ENCODE results near the gene HBD.

HBD gene

GRCh38 chr11:5230266-5230665 lies 4.0 kb downstream of the HBD start:
- H3K9ac ChIP-seq (ENCODE audit: low read length): no peak overlapping the region
- no peak overlapping the region for H3K4me3 ChIP-seq (ENCODE audit: low read length)
- no peaks in the 10 kb centered on the region for H3K27me3 ChIP-seq (ENCODE audit: control insufficient read depth, insufficient read depth, low read length)
- no peaks in the 10 kb centered on the region for H3K9me3 ChIP-seq (ENCODE audit: control insufficient read depth, low read depth, low read length)
- H3K27ac ChIP-seq (ENCODE audit: low read length): no peak overlapping the region
- no peaks in the 10 kb centered on the region for H3K4me1 ChIP-seq (ENCODE audit: control insufficient read depth, low read depth, low read length)
- H3K36me3 ChIP-seq (ENCODE audit: control insufficient read depth, low read depth, low read length): no peaks in the 10 kb centered on the region

GRCh38 chr11:5229796-5230195 lies 4.5 kb downstream of the HBD start:
- H3K9ac ChIP-seq (ENCODE audit: low read length): no peak overlapping the region
- H3K9me3 ChIP-seq (ENCODE audit: control insufficient read depth, low read depth, low read length): no peaks in the 10 kb centered on the region
- H3K36me3 ChIP-seq (ENCODE audit: control insufficient read depth, low read depth, low read length): no peaks in the 10 kb centered on the region
- H3K4me3 ChIP-seq (ENCODE audit: low read length): no peak overlapping the region
- no peaks in the 10 kb centered on the region for H3K27me3 ChIP-seq (ENCODE audit: control insufficient read depth, insufficient read depth, low read length)
- H3K27ac ChIP-seq (ENCODE audit: low read length): no peak overlapping the region
- no peaks in the 10 kb centered on the region for H3K4me1 ChIP-seq (ENCODE audit: control insufficient read depth, low read depth, low read length)

- Histone ChIP-seq H3K9me3 (ENCODE audit: control insufficient read depth, low read depth, low read length) (no peaks in the 10 kb centered on the region), H3K27ac (ENCODE audit: low read length) (no peak overlapping the region), H3K27me3 (ENCODE audit: control insufficient read depth, insufficient read depth, low read length) (no peaks in the 10 kb centered on the region), H3K4me1 (ENCODE audit: control insufficient read depth, low read depth, low read length) (no peaks in the 10 kb centered on the region), H3K4me3 (ENCODE audit: low read length) (no peak overlapping the region), H3K9ac (ENCODE audit: low read length) (no peak overlapping the region), H3K36me3 (ENCODE audit: control insufficient read depth, low read depth, low read length) (no peaks in the 10 kb centered on the region)
Measured at GRCh38 chr11:5229356-5229755, 4.9 kb downstream of the HBD start.

GRCh38 chr11:5228124-5228523 lies 6.2 kb downstream of the HBD start:
- H3K27me3 ChIP-seq (ENCODE audit: control insufficient read depth, insufficient read depth, low read length): no peaks in the 10 kb centered on the region

GRCh38 chr11:5227681-5228080 lies 6.6 kb downstream of the HBD start:
- no peaks in the 10 kb centered on the region for H3K27me3 ChIP-seq (ENCODE audit: control insufficient read depth, insufficient read depth, low read length)
- no peaks in the 10 kb centered on the region for H3K9me3 ChIP-seq (ENCODE audit: control insufficient read depth, low read depth, low read length)
- H3K9ac ChIP-seq (ENCODE audit: low read length): no peak overlapping the region
- H3K4me3 ChIP-seq (ENCODE audit: low read length): no peak overlapping the region
- H3K4me1 ChIP-seq (ENCODE audit: control insufficient read depth, low read depth, low read length): no peaks in the 10 kb centered on the region
- no peaks in the 10 kb centered on the region for H3K36me3 ChIP-seq (ENCODE audit: control insufficient read depth, low read depth, low read length)
- no peak overlapping the region for H3K27ac ChIP-seq (ENCODE audit: low read length)

More at GRCh38 chr11:5228124-5228523, 6.2 kb downstream of the HBD start:
- Histone ChIP-seq H3K27ac (ENCODE audit: low read length) (no peak overlapping the region), H3K36me3 (ENCODE audit: control insufficient read depth, low read depth, low read length) (no peaks in the 10 kb centered on the region), H3K4me3 (ENCODE audit: low read length) (no peak overlapping the region), H3K9ac (ENCODE audit: low read length) (no peak overlapping the region), H3K9me3 (ENCODE audit: control insufficient read depth, low read depth, low read length) (no peaks in the 10 kb centered on the region), H3K4me1 (ENCODE audit: control insufficient read depth, low read depth, low read length) (no peaks in the 10 kb centered on the region)

- Histone ChIP-seq H3K9me3 (ENCODE audit: control insufficient read depth, low read depth, low read length) (peaks cover 4% of the 10 kb centered on the region), H3K36me3 (ENCODE audit: control insufficient read depth, low read depth, low read length) (no peaks in the 10 kb centered on the region), H3K4me3 (ENCODE audit: low read length) (no peak within 1 kb of the TSS), H3K9ac (ENCODE audit: low read length) (no peak within 1 kb of the TSS), H3K27ac (ENCODE audit: low read length) (no peak within 1 kb of the TSS), H3K27me3 (ENCODE audit: control insufficient read depth, insufficient read depth, low read length) (no peaks in the 10 kb centered on the region), H3K4me1 (ENCODE audit: control insufficient read depth, low read depth, low read length) (no peaks in the 10 kb centered on the region)
Measured at GRCh38 chr11:5226732-5227310, 7.5 kb downstream of the HBD start, which contains the start of gene HBB. TSS of gene HBB (minus strand) at chr11:5227071. CDS start at chr11:5227021, 50 bp downstream.

GRCh38 chr11:5225480-5225871 lies 8.8 kb downstream of the HBD start:
- Histone ChIP-seq H3K27me3 (ENCODE audit: control insufficient read depth, insufficient read depth, low read length) (no peaks in the 10 kb centered on the region), H3K4me1 (ENCODE audit: control insufficient read depth, low read depth, low read length) (no peaks in the 10 kb centered on the region), H3K36me3 (ENCODE audit: control insufficient read depth, low read depth, low read length) (no peaks in the 10 kb centered on the region), H3K27ac (ENCODE audit: low read length) (no peak overlapping the region), H3K4me3 (ENCODE audit: low read length) (no peak overlapping the region), H3K9me3 (ENCODE audit: control insufficient read depth, low read depth, low read length) (peaks cover 4% of the 10 kb centered on the region), H3K9ac (ENCODE audit: low read length) (no peak overlapping the region)

GRCh38 chr11:5224538-5225479 lies 9.5 kb downstream of the HBD start:
- H3K9me3 ChIP-seq (ENCODE audit: control insufficient read depth, low read depth, low read length): peaks cover 4% of the 10 kb centered on the region
- no peaks in the 10 kb centered on the region for H3K36me3 ChIP-seq (ENCODE audit: control insufficient read depth, low read depth, low read length)
- no peak overlapping the region for H3K9ac ChIP-seq (ENCODE audit: low read length)
- H3K27me3 ChIP-seq (ENCODE audit: control insufficient read depth, insufficient read depth, low read length): no peaks in the 10 kb centered on the region
- no peak overlapping the region for H3K27ac ChIP-seq (ENCODE audit: low read length)
- H3K4me1 ChIP-seq (ENCODE audit: control insufficient read depth, low read depth, low read length): no peaks in the 10 kb centered on the region
- H3K4me3 ChIP-seq (ENCODE audit: low read length): no peak overlapping the region

- H3K36me3 ChIP-seq (ENCODE audit: control insufficient read depth, low read depth, low read length): no peaks in the 10 kb centered on the region
- no peaks in the 10 kb centered on the region for H3K4me1 ChIP-seq (ENCODE audit: control insufficient read depth, low read depth, low read length)
- no peak overlapping the region for H3K9ac ChIP-seq (ENCODE audit: low read length)
- H3K9me3 ChIP-seq (ENCODE audit: control insufficient read depth, low read depth, low read length): peaks cover 4% of the 10 kb centered on the region
- no peak overlapping the region for H3K27ac ChIP-seq (ENCODE audit: low read length)
- no peak overlapping the region for H3K4me3 ChIP-seq (ENCODE audit: low read length)
- no peaks in the 10 kb centered on the region for H3K27me3 ChIP-seq (ENCODE audit: control insufficient read depth, insufficient read depth, low read length)
Measured at GRCh38 chr11:5223686-5224085, 10.6 kb downstream of the HBD start.

GRCh38 chr11:5223146-5223545 lies 11.1 kb downstream of the HBD start:
- H3K4me3 ChIP-seq (ENCODE audit: low read length): no peak overlapping the region
- no peaks in the 10 kb centered on the region for H3K4me1 ChIP-seq (ENCODE audit: control insufficient read depth, low read depth, low read length)
- no peak overlapping the region for H3K27ac ChIP-seq (ENCODE audit: low read length)
- peaks cover 4% of the 10 kb centered on the region for H3K9me3 ChIP-seq (ENCODE audit: control insufficient read depth, low read depth, low read length)
- H3K27me3 ChIP-seq (ENCODE audit: control insufficient read depth, insufficient read depth, low read length): no peaks in the 10 kb centered on the region
- no peak overlapping the region for H3K9ac ChIP-seq (ENCODE audit: low read length)
- no peaks in the 10 kb centered on the region for H3K36me3 ChIP-seq (ENCODE audit: control insufficient read depth, low read depth, low read length)

GRCh38 chr11:5210376-5210885 lies 23.9 kb downstream of the HBD start:
- H3K4me3 ChIP-seq (ENCODE audit: low read length): no peak overlapping the region
- no peak overlapping the region for H3K9ac ChIP-seq (ENCODE audit: low read length)

More at GRCh38 chr11:5210376-5210885, 23.9 kb downstream of the HBD start:
- Histone ChIP-seq H3K4me1 (ENCODE audit: control insufficient read depth, low read depth, low read length) (peaks cover 9% of the 10 kb centered on the region), H3K9me3 (ENCODE audit: control insufficient read depth, low read depth, low read length) (no peaks in the 10 kb centered on the region), H3K27ac (ENCODE audit: low read length) (no peak overlapping the region), H3K27me3 (ENCODE audit: control insufficient read depth, insufficient read depth, low read length) (no peaks in the 10 kb centered on the region), H3K36me3 (ENCODE audit: control insufficient read depth, low read depth, low read length) (no peaks in the 10 kb centered on the region)

Measured in iPS-18a (cell line).